ENCODE measurements around the gene CLDN16.

- TF ChIP-seq EZH2phosphoT487 (IDR thresholded peaks at IDR 0.05; ENCODE audit: insufficient read depth, low read depth) (no peak), EZH2 (IDR thresholded peaks at IDR 0.05; ENCODE audit: insufficient read depth, poor library complexity, severe bottlenecking) (no peak)
Measured at GRCh38 chr3:190396001-190396400, 8.0 kb downstream of the CLDN16 start.

Measured in GM23248 (cell line).